Activated CD4-positive, alpha-beta T cell treated with anti-CD3 and anti-CD28 coated beads for 4 hours (primary cell): ENCODE results near the gene CD164L2.

ENCODE experiments used
- DNase-seq, 2 donors: peaks; one replicate each; pipeline ENCODE4 v3.0.0-alpha.2; 2020

The CD164L2 gene

DNA sequence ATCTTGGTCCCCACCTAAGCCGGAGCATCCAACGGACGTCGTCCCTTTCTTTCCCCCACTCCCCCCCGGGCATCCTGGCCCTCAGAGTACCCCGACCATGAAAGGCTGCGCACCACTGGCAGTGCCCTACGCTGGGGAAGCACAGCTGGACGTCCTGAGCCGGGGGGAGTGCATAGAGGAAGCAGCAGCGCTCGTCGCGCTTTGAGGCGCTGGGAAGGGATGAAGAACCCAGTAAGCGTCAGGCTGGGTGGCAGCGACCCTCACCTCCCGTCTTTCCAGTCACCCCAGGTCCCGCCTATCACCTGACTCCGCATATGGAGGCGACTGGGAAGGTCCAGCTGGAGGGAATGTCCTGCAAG, 22.1 kb downstream of the CD164L2 start:
- DNase-seq: no peak

GRCh38 chr1:27360159-27361043, 22.7 kb downstream of the CD164L2 start:
- peak; percentile 43 to 60 for DNase-seq

DNA sequence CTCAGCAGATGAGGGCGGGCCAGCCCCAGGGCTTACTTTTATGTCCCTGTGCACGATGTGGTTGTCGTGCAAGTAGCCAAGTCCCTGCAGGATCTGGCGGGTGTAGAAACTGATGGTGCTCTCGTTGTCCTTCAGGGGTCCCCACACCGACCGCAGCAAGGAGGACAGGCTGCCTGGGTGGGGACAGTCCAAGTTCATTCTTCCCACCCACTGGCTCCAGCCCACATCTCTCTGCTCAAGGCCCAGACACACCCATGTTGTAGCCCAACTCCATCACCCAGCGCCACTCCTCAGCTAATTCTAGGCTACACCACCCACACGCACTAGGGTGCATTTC, 23.3 kb downstream of the CD164L2 start:
- no peak for DNase-seq

DNA sequence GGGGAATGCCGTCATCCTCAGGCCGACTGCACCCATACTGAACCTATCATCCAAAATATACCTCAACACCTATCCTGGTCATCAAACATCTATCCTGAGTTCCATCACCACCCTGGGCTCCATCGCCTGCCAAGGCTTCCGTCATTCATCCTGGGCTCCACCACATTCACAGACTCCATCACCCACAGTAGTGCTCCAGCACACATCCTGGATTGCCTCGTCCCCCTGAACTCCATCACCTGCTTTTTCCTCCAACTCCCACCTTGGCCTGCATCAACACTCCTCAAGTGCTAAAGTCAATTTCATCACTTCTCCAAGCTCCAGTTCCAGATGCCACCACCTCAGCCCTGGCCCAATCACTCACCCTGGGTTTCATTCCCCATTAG, 24.2 kb downstream of the CD164L2 start:
- no peak for DNase-seq

GRCh38 chr1:27358038-27358927, 24.9 kb downstream of the CD164L2 start:
- DNase-seq: no peak

DNA sequence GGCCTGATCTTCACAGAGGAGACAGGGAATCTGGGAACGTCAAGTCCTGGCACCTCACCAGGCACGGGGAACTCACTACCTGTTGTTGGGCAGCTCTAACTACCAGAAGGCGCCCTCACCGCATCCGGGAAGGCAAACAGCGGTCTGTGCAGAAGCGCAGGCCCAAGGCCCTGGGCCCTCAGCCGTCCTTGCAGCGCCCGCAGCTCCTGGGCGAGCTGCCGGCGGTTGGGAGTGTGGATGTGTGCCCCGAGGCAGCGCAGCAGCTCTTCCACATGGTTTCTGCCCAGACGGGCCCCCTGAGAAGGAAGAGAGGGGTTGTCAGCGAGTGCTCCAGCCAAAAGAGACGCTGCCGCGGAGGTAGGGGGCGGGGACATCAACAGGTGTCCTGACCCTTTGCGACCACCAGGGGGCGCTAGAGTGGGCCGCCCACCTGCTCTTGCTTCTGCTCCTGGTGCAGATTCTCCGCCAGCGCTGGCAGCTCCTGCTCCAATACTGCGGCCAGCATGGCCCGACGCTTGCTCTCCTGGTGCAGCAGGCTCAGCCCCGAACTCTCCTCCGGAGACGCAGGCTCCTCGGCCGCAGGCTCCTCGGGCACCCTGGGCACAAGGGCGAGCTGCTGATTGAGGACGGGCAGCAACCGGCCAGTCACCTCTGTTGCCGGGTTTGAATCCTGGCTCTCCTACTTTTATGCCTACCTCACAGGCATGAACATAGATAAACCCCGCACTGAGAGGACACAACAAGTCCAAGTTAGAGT, 25.7 kb downstream of the CD164L2 start:
- DNase-seq: peak; percentile 75 to 78

GRCh38 chr1:27356619-27357280, 26.4 kb downstream of the CD164L2 start:
- DNase-seq: peak in 1 of 2 donors; percentile 35

- DNase-seq: no peak
Measured at GRCh38 chr1:27356277-27356618, 26.9 kb downstream of the CD164L2 start.

DNA sequence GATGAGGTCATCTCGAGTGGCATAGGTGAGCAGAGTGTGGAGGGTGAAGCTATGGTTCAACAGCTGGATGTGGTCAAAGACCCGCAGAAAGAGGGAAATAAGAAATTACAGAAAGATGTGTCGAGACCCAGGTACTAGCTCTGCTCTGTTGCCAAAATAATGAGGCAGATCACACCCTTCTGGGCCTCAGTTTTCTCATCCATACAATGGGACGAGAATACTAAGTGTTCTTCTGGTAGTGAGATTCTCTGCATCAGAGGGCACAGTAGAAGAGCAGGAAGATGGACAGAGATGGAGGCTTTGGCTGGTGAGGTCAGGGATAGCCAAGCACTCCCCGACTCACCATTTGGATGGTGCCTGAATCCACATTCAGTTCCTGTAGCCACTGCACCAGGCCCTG, 27.4 kb downstream of the CD164L2 start:
- DNase-seq: no peak

DNA sequence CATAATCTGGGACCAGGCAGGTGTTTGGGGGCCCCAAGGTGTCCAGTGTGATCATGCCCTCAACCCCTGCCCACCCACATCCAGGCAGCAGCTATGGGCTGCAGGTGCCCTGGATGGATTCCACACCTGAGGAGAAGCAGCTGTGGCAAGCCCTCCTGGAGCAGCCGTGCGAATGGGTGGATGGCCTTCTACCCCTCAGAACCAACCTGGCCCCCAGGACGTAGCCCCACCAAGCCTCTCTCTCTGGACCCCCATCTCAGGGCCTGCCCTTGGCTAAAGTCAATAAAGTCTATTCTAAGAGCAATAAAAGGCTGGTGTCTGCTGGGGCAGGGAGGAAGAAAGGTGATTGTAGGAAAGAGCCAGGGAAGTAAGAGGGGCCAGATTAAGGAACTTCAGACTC, 29.5 kb downstream of the CD164L2 start:
- no peak for DNase-seq

DNA sequence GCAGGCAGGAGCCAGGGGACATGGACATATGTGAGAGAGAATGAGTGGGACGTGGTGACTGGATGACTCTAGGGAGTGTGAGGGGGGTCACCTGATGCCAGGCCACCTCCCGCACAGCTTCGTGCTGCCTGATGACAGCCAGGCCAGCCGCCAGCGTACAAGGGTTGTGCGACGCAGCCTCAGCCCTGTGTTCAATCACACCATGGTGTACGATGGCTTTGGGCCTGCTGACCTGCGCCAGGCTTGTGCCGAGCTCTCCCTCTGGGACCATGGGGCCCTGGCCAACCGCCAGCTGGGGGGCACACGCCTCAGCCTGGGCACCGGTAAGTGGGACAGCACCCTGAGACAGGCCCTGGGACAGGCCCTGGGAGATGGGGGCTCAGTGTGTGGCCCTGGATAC, 30.0 kb downstream of the CD164L2 start:
- DNase-seq: no peak

- no peak for DNase-seq
Measured at GRCh38 chr1:27351541-27352107, 31.5 kb downstream of the CD164L2 start.

DNA sequence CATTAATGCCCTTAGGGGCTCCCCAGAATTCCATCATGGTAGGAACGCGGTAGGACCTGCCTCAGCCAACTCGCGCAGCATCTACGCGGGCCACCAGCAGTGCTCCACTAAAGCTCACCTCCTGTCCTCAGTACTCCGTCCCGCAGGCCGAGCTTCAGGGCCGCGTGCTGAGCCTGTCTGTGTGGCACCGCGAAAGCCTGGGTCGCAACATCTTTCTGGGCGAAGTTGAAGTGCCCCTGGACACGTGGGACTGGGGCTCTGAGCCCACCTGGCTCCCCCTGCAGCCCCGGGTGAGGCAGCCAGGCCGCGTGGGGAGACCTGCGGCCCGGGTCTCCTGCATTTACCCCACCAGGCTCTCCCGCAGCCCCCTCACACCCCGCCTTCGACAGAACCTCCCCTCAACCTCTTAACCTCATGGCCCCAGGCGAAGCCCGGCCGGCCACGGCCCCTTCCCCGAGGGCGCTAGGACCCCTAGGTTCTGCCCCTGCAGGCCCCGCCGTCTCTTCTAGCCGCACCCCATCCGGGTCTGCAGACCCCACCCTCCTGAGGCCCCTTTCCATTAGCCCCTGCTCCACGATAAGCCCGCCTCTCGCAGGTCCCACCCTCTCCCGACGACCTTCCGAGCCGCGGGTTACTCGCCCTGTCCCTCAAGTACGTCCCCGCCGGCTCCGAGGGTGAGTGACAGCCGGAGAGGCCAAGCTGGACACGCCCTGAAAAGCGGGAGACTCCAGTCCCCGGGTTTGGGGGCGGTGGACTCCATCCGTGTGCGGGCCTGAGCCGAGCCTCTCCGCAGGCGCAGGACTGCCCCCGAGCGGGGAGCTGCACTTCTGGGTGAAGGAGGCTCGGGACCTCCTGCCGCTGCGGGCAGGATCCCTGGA, 32.2 kb downstream of the CD164L2 start:
- no peak for DNase-seq

- no peak for DNase-seq
Measured at GRCh38 chr1:27349784-27350662, 33.1 kb downstream of the CD164L2 start.

DNA sequence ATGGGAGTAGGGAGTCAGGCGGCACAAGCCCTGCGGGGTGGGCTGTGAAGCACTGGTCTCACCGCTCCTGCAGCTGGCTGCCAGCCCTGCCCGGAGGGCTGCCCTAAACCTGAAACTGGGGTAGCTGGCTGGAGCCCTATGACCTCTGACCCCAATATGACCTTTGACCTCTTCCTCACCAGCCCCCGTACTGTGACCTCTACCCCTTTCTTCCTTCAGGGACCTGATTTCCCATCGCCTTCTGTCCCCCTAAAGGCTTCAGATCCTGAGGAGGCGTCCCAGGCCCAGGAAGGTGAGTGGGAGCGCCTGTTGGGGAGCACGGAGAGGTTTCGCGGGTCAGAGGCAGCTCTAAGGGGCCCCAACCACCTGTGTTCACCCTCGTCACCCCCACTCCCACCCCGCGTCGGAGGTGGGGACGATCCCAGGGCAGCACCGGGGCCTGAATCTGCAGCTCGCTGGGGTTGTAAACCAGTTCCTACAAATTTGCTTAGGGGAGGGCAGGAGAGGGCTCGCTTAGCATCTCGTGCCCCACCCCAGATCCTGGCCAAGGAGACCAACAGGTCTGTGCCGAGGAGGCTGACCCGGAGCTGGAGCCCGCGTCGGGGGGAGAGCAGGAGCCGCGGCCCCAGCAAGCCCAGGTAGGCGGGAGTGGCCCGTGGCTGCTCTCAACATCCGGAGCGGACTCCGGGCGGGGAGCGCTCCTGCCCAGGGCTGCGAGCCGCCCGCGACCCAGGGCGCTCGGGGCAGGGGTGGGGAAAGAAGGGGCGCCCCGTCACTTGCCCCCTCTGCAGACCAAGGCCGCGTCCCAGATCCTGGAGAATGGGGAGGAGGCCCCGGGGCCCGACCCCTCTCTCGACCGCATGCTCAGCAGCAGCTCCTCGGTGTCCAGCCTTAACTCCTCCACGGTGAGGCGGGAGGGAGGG, 34.0 kb downstream of the CD164L2 start:
- DNase-seq: no peak

DNA sequence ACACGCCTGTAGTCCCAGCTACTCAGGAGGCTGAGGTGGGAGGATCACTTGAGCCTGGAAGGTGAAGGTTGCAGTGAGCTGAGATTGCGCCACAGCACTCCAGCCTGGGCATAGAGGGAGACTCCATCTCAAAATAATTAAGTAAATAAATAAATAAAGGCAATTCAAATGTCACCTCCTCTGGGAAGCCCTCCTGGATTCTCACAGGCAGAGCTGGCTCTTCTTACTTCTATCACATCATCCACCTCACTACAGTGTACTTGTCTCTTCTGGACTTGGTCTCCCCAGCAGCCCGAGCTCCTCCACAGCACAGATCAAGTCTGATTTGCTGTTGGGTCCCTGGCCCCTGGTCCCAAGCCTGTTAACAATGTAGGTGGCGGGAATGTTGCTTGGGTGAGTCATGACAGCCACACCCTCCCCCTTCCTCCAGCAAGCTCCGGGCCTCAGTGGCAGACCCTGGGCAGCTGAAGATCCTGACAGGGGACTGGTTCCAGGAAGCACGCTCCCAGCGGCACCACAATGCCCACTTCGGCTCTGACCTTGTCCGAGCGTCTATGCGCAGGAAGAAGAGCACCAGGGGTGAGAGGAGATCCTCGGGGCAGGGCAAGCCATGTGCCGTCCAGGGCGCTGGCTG, 36.0 kb downstream of the CD164L2 start:
- no peak for DNase-seq

GRCh38 chr1:27346357-27346756, 36.8 kb downstream of the CD164L2 start:
- no peak for DNase-seq

- DNase-seq: no peak
Measured at GRCh38 chr1:27345272-27345671, 37.9 kb downstream of the CD164L2 start.

DNA sequence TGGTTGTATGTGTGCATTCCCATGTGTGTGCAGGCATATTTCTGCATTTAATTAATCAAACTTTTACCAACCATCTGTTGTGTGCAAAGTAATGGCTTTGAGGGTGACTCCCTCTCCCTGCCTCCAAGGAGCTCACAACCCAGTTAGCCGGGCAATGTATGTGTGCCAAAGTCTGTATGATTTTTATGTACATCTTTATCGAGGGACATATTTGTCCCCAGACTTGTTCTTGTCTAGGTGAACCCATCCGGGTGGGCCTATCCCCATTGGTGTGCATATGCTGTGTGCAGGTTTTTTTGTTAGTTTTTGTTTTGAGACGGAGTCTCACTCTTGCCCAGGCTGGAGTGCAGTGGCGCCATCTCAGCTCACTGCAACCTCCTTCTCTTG, 39.5 kb downstream of the CD164L2 start:
- DNase-seq: no peak
